T-helper 17 cell (primary cell): ENCODE data around the gene CH25H. TPM values are rescaled to one million over a fixed set of nuclear protein-coding genes. Genes with fewer than 3 reads are reported as not detected.

Experiments used
- total RNA-seq, 4 donors: library from RNA in 2 of 4; stranded (reverse) in 2 of 4; gene quantifications; one replicate each; pipeline ENCODE4 v1.2.3 and lab custom pipeline; 2022 to 2026

CH25H gene
- total RNA-seq, 2 donors from 2014 or later = 0.44 TPM; not detected in 1

Other genes starting within 250 kb of the CH25H start
- gene FAS, start 216.5 kb downstream of the CH25H start, total RNA-seq = 10 to 100 TPM; 80.0 to 82.8 TPM
- gene LIPA, start 44.5 kb upstream of the CH25H start, total RNA-seq = 10 to 100 TPM; 24.7 to 33.8 TPM
- gene IFIT2, start 94.7 kb upstream of the CH25H start, total RNA-seq = 10 to 100 TPM; 17.6 to 19.5 TPM
- 10 to 100 TPM in 1 of 2 donors, 1 to 10 TPM in 1; 5.4 to 10.3 TPM for gene IFIT3, start 120.7 kb upstream of the CH25H start, total RNA-seq
- gene IFIT1B, start 170.7 kb upstream of the CH25H start, total RNA-seq = not detected
- 1 to 10 TPM; 1.9 to 3.8 TPM for gene IFIT1, start 185.3 kb upstream of the CH25H start, total RNA-seq
- 10 to 100 TPM; 12.7 to 15.2 TPM for gene IFIT5, start 207.3 kb upstream of the CH25H start, total RNA-seq